ENCODE results near the gene CAST. TPM values are rescaled to one million over a fixed set of nuclear protein-coding genes. Genes with fewer than 3 reads are reported as not detected.
A peak's percentile ranks its signal among the peaks of the same experiment; 100 is the strongest.

CAST gene
- polyA plus RNA-seq, 1 donor, result 192 TPM

DNA sequence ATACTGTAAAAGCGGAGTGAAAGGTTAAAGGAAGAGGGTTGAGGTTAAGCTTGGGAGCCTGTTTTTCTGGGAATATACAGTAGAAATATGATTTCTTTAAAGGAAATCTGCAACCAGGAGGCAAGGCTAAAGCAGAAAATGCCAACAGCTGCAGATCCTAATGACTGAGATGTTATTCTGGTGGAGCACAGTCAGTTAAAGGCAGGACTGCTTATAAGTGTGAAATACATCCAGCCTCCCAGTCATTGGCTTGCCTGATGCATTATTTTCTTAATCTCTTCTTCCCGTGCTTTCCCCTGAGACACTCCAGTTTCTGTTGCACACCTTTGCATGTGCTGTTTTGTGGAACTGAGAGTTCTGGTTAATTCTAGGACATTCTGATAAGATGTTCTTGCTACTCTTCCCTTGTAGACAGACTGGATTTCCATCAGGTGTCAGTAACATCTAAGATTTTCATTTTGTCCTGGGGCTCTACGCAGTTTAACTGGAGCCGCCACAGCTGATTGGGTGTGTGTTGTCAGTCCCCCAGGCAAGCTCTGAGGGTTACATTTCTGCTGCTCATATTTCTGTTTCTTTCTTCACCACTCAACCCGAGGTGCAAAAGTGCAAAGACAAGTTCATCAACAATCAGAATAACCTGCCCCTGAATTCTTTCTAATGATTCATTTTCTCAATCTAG, 44.4 kb downstream of the CAST start:
- Histone ChIP-seq H3K9me3 (ENCODE audit: control insufficient read depth, low read depth, low read length) (no peaks in the 10 kb centered on the region), H3K36me3 (ENCODE audit: control insufficient read depth, insufficient read depth, low read length) (no peaks in the 10 kb centered on the region), H3K27me3 (ENCODE audit: control insufficient read depth, insufficient read depth, low read length) (no peaks in the 10 kb centered on the region), H3K4me3 (ENCODE audit: low read length) (no peak overlapping the region), H3K27ac (ENCODE audit: low read length) (peak overlapping the region; percentile 27), H3K4me1 (ENCODE audit: control insufficient read depth, insufficient read depth, low read length) (peaks cover 16% of the 10 kb centered on the region)
- DNase-seq, result no peak
- 78% methylated on average over 2 of the region's 5 CpGs for WGBS (ENCODE audit: insufficient coverage, low lambda C conversion rate)

DNA sequence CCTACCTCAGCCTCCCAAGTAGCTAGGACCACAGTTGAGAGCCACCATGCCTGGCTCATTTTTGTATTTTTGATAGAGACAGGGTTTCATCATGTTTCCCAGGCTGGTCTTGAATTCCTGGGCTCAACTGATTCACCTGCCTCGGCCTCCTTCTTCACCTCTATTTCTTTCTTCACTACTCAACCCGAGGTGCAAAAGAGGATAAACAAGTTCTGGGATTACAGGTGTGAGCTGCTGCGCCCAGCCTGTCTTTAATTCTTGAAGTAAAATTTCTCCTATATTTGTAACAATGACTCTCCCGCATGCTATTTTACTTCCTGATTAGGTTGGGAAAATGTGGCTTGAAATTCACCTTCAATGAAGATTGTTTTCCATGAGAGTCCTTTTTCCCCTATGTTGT, 46.4 kb downstream of the CAST start:
- H3K27ac ChIP-seq (ENCODE audit: low read length), result peak overlapping the region; percentile 39
- H3K9me3 ChIP-seq (ENCODE audit: control insufficient read depth, low read depth, low read length), result no peaks in the 10 kb centered on the region
- no peaks in the 10 kb centered on the region for H3K36me3 ChIP-seq (ENCODE audit: control insufficient read depth, insufficient read depth, low read length)
- no peaks in the 10 kb centered on the region for H3K27me3 ChIP-seq (ENCODE audit: control insufficient read depth, insufficient read depth, low read length)
- WGBS (ENCODE audit: insufficient coverage, low lambda C conversion rate), result 100% methylated on average over 2 of the region's 4 CpGs
- H3K4me1 ChIP-seq (ENCODE audit: control insufficient read depth, insufficient read depth, low read length), result peaks cover 22% of the 10 kb centered on the region
- DNase-seq, result no peak
- no peak overlapping the region for H3K4me3 ChIP-seq (ENCODE audit: low read length)

DNA sequence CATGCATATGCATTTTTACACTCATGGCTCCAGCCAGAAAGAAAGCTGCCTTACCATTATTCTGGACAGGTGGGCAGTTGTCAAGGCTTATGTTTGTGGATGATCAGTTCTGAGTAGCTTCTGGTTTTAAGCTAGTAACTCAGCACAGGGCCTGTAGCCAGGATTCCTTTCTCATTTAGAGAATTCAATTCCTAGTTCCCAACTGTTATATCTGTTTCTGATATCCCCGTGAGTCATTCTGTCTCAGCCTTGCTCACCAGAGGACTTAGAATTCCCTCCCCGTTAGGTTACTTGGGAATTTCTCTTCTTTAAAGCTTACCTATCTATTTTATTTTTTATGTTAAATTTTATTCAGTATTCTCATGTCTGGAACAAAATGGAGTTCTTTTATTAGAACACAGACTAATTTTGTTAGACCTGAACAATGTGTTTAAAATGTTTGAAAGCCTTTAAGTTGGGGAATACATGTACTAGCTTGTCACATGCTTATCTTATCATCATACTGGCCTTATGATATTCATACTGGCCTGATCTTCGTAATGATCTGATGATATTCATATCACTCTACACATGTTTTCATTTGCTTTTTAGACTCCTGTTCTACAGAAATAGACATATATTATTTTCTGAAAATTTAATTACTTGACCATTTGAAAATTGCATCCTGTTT, 47.1 kb downstream of the CAST start:
- H3K27ac ChIP-seq (ENCODE audit: low read length), result peak overlapping the region; percentile 39
- H3K36me3 ChIP-seq (ENCODE audit: control insufficient read depth, insufficient read depth, low read length), result no peaks in the 10 kb centered on the region
- no peak overlapping the region for H3K4me3 ChIP-seq (ENCODE audit: low read length)
- H3K27me3 ChIP-seq (ENCODE audit: control insufficient read depth, insufficient read depth, low read length), result no peaks in the 10 kb centered on the region
- 25% methylated on average over 2 of the region's 3 CpGs for WGBS (ENCODE audit: insufficient coverage, low lambda C conversion rate)
- no peak for DNase-seq
- no peaks in the 10 kb centered on the region for H3K9me3 ChIP-seq (ENCODE audit: control insufficient read depth, low read depth, low read length)
- H3K4me1 ChIP-seq (ENCODE audit: control insufficient read depth, insufficient read depth, low read length), result peaks cover 28% of the 10 kb centered on the region

GRCh38 chr5:96712100-96712746, 50.0 kb downstream of the CAST start:
- no peak overlapping the region for H3K27ac ChIP-seq (ENCODE audit: low read length)
- H3K9me3 ChIP-seq (ENCODE audit: control insufficient read depth, low read depth, low read length), result no peaks in the 10 kb centered on the region
- no CpG with 5 or more reads among the region's 2 CpGs for WGBS (ENCODE audit: insufficient coverage, low lambda C conversion rate)
- peaks cover 49% of the 10 kb centered on the region for H3K4me1 ChIP-seq (ENCODE audit: control insufficient read depth, insufficient read depth, low read length)
- no peak for DNase-seq
- H3K36me3 ChIP-seq (ENCODE audit: control insufficient read depth, insufficient read depth, low read length), result no peaks in the 10 kb centered on the region
- H3K4me3 ChIP-seq (ENCODE audit: low read length), result no peak overlapping the region
- no peaks in the 10 kb centered on the region for H3K27me3 ChIP-seq (ENCODE audit: control insufficient read depth, insufficient read depth, low read length)

- peaks cover 52% of the 10 kb centered on the region for H3K4me1 ChIP-seq (ENCODE audit: control insufficient read depth, insufficient read depth, low read length)
- DNase-seq, result peak; percentile 48 to 75
- H3K27ac ChIP-seq (ENCODE audit: low read length), result peak overlapping the region; percentile 96
- H3K36me3 ChIP-seq (ENCODE audit: control insufficient read depth, insufficient read depth, low read length), result no peaks in the 10 kb centered on the region
- H3K4me3 ChIP-seq (ENCODE audit: low read length), result no peak overlapping the region
- no peaks in the 10 kb centered on the region for H3K9me3 ChIP-seq (ENCODE audit: control insufficient read depth, low read depth, low read length)
- H3K27me3 ChIP-seq (ENCODE audit: control insufficient read depth, insufficient read depth, low read length), result no peaks in the 10 kb centered on the region
These were observed 52.3 kb downstream of the CAST start for GRCh38 chr5:96714450-96714849.

- Histone ChIP-seq H3K27me3 (ENCODE audit: control insufficient read depth, insufficient read depth, low read length) (no peaks in the 10 kb centered on the region), H3K36me3 (ENCODE audit: control insufficient read depth, insufficient read depth, low read length) (no peaks in the 10 kb centered on the region), H3K4me1 (ENCODE audit: control insufficient read depth, insufficient read depth, low read length) (peaks cover 52% of the 10 kb centered on the region), H3K4me3 (ENCODE audit: low read length) (no peak overlapping the region), H3K27ac (ENCODE audit: low read length) (peak overlapping the region; percentile 96), H3K9me3 (ENCODE audit: control insufficient read depth, low read depth, low read length) (no peaks in the 10 kb centered on the region)
- peak; percentile 96 to 98 for DNase-seq
- WGBS (ENCODE audit: insufficient coverage, low lambda C conversion rate), result no CpG with 5 or more reads among the region's 2 CpGs
These were observed 52.8 kb downstream of the CAST start for GRCh38 chr5:96714951-96715451.

DNA sequence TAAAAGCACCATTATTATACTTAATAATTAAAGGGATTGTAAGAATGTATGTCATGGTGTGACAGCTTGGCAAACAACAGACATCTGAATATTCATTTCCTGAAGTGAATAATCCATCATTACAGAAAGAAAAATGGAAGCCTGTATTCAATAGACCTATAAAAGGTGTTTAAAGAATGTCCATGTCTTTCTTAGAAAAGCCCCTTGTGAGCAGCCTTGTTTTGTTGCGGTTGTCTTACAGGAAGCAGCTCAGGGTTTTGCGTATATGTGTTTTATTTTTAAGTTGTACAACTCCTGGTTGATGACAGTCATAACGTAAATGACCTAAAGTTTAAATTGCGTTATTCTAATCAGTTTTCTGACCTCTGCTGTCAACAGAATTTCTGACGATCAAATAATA, 53.8 kb downstream of the CAST start:
- no peak overlapping the region for H3K4me3 ChIP-seq (ENCODE audit: low read length)

DNA sequence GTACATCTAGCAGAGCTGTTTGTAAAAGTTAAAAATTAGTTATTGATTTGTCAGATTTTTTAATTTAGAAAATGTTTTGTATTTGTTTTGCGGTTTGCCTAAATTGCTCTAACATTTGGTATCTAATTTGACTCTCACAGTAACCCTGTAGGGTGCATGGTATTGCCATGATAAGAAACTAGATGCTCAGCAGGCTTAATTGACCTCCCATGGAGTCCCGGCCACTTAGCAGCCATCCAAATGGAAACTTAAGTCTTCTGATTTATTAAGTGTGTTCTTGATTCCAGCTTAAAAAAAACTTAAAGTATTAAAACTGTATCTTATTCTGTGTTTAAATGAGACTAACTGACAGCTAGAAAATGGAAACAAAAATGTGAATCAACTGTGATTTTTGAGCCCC, 54.5 kb downstream of the CAST start:
- Histone ChIP-seq H3K4me3 (ENCODE audit: low read length) (no peak overlapping the region), H3K4me1 (ENCODE audit: control insufficient read depth, insufficient read depth, low read length) (peaks cover 52% of the 10 kb centered on the region), H3K27ac (ENCODE audit: low read length) (peak overlapping the region; percentile 96), H3K27me3 (ENCODE audit: control insufficient read depth, insufficient read depth, low read length) (no peaks in the 10 kb centered on the region), H3K9me3 (ENCODE audit: control insufficient read depth, low read depth, low read length) (no peaks in the 10 kb centered on the region), H3K36me3 (ENCODE audit: control insufficient read depth, insufficient read depth, low read length) (no peaks in the 10 kb centered on the region)
- 60% methylated on average over 1 of the region's 2 CpGs for WGBS (ENCODE audit: insufficient coverage, low lambda C conversion rate)
- no peak for DNase-seq

More for the DNA sequence above, 53.8 kb downstream of the CAST start:
- DNase-seq, result no peak
- H3K36me3 ChIP-seq (ENCODE audit: control insufficient read depth, insufficient read depth, low read length), result no peaks in the 10 kb centered on the region
- H3K4me1 ChIP-seq (ENCODE audit: control insufficient read depth, insufficient read depth, low read length), result peaks cover 52% of the 10 kb centered on the region
- H3K27me3 ChIP-seq (ENCODE audit: control insufficient read depth, insufficient read depth, low read length), result no peaks in the 10 kb centered on the region
- H3K27ac ChIP-seq (ENCODE audit: low read length), result peak overlapping the region; percentile 96
- WGBS (ENCODE audit: insufficient coverage, low lambda C conversion rate), result 58% methylated on average over 2 of the region's 5 CpGs
- no peaks in the 10 kb centered on the region for H3K9me3 ChIP-seq (ENCODE audit: control insufficient read depth, low read depth, low read length)

DNA sequence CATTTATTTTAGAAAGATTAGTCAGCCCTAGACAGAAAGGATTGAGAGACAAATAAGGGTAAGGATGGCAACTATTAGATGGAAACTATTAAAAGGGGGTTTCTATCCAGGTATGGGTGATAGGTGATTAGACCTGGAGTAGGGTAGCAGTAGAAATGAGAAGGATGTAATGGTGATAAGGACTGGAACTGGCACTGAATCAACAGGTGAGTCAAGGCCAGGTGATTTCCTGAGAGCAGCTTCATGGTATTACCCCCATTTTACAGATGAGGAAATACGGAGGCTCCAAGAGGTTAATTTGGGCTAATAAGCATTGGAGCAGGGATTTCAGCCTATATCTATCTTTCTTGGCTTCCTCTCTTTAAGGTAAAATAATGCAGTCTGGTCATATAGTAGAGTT, 55.7 kb downstream of the CAST start:
- H3K9me3 ChIP-seq (ENCODE audit: control insufficient read depth, low read depth, low read length), result no peaks in the 10 kb centered on the region
- no peak for DNase-seq
- no CpG with 5 or more reads among the region's 1 CpG for WGBS (ENCODE audit: insufficient coverage, low lambda C conversion rate)
- no peaks in the 10 kb centered on the region for H3K27me3 ChIP-seq (ENCODE audit: control insufficient read depth, insufficient read depth, low read length)
- H3K27ac ChIP-seq (ENCODE audit: low read length), result peak overlapping the region; percentile 10
- no peaks in the 10 kb centered on the region for H3K36me3 ChIP-seq (ENCODE audit: control insufficient read depth, insufficient read depth, low read length)
- H3K4me3 ChIP-seq (ENCODE audit: low read length), result no peak overlapping the region
- H3K4me1 ChIP-seq (ENCODE audit: control insufficient read depth, insufficient read depth, low read length), result peaks cover 49% of the 10 kb centered on the region

GRCh38 chr5:96718635-96719077, 56.5 kb downstream of the CAST start:
- Histone ChIP-seq H3K9me3 (ENCODE audit: control insufficient read depth, low read depth, low read length) (no peaks in the 10 kb centered on the region), H3K4me1 (ENCODE audit: control insufficient read depth, insufficient read depth, low read length) (peaks cover 49% of the 10 kb centered on the region), H3K27me3 (ENCODE audit: control insufficient read depth, insufficient read depth, low read length) (no peaks in the 10 kb centered on the region), H3K27ac (ENCODE audit: low read length) (peak overlapping the region; percentile 10), H3K4me3 (ENCODE audit: low read length) (no peak overlapping the region), H3K36me3 (ENCODE audit: control insufficient read depth, insufficient read depth, low read length) (no peaks in the 10 kb centered on the region)
- WGBS (ENCODE audit: insufficient coverage, low lambda C conversion rate), result 96% methylated on average over 4 of the region's 7 CpGs
- DNase-seq, result peak; percentile 15 to 57
